NCI-H82 treated with DMSO at 0.1 percent for 48 hours (cell line): Measurements from ENCODE around the gene FMO5.
"Not testable (repeated sequence)": the region's sequence is repeated elsewhere in the genome, so short reads cannot be mapped to it uniquely, and the experiment has no call there.

Experiments
- DNase-seq: peaks from one replicate; lab custom pipeline; 2025; ENCODE audit not compliant: unreplicated experiment; lab: John Stamatoyannopoulos, UW

Gene FMO5

DNA sequence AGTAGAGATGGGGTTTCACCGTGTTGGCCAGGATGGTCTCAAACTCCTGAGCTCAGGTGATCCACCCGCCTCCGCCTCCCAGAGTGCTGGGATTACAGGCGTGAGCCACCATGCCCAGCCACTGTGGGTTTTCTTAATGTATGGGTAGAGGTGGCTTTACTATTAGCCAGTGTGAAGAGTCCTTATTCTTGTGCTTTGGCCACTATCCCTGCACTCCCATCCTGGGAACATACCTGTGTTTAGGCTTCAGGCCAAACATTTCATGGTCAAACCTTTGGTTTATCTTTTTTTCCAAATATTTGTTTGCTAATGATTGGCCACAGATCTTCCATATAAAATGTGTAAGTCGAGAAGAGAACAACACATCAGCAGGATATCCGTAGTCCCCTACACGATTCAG lies 16.5 kb downstream of the FMO5 start:
- no peak for DNase-seq

DNA sequence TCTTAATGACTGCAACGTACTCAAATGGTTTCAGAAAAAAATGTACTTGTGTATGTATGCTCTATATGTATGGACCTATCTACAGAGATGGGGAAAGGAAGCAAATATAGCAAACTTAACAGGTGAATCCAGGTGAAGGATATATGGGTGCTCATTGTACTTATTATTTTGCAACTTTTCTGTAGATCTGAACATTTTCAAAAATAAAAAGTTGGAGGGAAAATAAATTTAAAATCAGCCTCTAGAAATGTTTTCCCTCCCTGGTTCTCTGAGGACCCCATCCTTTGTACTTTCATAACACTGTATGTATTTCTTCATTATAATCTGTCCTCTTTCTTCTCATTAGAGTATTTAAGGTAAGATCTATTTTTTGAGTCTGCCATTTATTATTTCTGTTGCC lies 17.9 kb downstream of the FMO5 start:
- DNase-seq = no peak

DNA sequence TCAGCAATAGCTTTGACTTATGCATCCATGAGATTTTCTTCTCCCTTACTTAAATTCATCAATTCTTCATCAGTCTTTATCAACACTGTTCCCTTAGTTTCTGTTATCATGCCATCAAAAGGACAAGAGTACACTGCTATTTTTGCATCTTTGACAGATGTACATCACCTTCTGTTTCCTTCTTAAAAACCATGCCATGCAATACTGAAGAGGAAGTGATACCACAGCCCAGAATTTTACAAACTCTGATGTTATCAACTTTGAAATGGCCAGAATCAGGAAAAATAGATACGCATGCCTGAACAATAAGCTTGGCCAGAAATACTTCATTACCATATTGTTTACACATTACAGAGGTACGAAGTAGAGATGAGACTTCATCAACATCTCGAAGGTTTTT lies 21.1 kb downstream of the FMO5 start:
- no peak for DNase-seq

DNA sequence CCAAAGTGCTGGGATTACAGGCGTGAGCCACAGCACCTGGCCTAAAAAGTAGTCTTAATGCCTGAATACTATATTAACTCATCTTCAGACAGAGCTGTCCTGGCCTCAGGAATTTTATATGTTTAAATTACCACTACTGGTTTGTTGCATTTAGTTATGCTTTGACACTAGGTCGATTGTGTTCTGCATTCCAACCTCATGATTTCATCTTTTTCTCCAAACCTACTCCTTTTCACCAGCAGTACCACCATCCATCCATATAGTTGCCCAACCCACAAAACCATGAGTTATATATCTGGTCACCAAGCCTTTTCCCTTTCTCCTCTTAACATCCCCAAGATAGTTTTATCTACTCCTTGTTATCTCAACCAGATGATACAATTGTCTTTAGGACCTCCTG lies 22.6 kb downstream of the FMO5 start:
- DNase-seq = no peak

DNA sequence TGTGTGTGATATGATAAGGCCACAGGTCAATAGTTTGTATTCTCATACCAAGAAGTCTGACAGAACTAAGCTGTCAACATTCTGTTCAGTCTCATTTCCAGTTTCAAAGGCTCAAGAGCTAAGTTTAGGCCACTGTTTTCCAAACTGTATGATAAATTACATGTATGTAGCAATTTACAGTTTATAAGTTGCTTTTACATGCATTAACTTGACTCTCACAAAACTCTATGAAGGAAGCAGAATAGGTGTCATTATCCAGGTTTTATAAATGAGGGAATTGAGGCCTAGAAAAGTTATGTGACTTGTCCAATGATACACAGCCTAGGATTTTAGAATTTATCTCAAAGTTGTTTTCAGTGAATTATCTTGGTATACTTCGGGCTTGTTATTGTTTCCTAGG lies 23.4 kb downstream of the FMO5 start:
- no peak for DNase-seq

DNA sequence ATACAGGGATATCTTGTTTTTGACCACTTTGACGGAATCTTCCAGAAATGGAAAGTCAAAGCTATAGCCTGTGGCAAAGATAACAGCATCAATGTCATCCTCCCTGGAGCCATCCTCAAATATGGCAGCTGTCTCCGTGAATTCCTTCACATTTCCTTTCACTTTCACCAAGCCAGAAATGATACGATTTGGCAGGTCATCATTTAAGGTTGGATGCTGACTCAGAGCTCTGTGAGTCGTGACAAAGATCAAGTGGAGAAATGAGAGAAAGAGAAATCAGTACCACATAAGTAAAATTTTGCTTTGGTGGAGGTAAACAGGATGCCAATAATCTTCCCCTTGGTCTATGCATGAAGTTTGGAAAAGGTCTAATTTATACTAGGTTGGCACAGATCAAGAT lies 23.9 kb downstream of the FMO5 start:
- DNase-seq = no peak

DNA sequence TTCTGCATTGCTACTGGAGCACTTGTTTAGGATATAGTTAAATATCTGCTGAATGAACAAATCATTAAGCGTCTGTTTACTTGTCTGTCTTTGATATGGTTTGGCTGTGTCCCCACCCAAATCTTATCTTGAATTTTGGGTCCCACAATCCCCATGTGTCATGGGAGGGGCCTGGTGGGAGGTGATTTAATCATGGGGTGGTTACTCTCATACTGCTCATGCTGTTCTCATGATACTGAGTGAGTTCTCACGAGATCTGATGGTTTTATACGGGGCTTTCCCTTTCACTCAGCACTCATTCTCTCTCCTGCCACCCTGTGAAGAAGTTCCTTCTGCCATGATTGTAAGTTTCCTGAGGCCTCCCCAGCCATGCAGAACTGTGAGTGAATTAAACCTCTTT lies 27.8 kb downstream of the FMO5 start:
- DNase-seq = not testable (repeated sequence)

DNA sequence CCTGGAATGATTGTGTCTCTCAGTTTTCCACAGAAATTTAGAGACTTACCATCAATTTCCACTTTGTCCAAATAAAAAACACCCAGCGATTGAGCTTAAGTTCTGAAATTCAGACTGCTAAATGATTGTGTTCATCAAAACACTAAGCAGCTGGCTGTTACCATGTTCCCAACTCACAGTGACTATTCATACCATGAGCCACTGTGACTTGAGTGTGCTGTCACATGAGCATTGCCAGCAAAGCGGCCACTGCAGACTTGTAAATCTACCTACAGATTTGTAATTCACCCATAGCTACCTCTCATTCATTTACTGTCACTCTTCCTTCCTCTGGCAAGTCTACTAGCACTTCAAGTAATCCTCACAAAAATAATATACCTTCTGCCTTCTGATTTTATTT lies 35.6 kb downstream of the FMO5 start:
- no peak for DNase-seq

DNA sequence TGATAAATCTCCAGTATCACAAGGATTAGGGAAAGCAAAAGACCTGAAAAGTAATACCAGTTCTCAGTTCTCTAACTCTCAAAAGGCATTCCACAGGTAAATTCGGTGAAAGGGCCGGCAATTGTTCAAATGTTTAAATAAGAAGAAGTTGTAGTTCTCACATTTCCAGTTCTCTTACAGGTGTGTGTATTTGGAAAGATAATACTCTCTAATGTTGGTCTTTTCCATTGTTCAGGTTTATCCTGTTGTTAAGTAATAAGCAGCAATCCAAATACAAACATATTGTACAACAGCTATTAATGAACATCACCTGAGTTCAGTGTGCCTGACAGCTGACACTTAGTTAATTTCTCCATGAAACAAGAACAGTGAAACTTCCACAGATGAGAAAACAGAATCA lies 39.7 kb downstream of the FMO5 start:
- DNase-seq = no peak

DNA sequence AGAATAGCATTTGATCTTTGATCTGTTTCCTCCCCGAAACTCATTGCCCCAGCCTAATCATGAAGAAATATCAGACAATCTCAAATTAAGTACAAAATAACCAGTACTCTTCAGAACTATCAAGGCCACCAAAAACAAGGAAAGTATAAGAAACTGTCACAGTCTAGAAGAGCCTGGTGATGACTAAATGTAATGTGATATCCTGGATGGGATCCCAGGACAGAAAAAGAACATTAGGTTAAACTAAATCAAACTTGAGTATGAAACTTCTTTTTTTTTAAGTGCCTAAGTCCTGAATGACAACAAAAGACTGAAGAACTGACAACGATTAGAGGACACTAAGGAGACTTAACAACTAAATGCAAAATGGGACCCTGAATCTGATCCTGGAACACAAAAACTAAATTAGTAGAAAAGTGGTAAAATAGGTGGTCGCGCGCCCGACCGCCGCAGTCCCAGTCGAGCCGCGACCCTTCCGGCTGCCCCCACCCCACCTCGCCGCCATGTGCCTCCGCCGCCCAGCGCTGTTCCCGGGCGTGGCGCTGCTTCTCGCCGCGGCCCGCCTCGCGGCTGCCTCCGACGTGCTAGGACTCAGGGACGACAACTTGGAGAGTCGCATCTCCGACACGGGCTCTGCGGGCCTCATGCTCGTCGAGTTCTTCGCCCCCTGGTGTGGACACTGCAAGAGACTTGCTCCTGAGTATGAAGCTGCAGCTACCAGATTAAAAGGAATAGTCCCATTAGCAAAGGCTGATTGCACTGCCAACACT lies 47.3 kb downstream of the FMO5 start:
- no peak for DNase-seq

DNA sequence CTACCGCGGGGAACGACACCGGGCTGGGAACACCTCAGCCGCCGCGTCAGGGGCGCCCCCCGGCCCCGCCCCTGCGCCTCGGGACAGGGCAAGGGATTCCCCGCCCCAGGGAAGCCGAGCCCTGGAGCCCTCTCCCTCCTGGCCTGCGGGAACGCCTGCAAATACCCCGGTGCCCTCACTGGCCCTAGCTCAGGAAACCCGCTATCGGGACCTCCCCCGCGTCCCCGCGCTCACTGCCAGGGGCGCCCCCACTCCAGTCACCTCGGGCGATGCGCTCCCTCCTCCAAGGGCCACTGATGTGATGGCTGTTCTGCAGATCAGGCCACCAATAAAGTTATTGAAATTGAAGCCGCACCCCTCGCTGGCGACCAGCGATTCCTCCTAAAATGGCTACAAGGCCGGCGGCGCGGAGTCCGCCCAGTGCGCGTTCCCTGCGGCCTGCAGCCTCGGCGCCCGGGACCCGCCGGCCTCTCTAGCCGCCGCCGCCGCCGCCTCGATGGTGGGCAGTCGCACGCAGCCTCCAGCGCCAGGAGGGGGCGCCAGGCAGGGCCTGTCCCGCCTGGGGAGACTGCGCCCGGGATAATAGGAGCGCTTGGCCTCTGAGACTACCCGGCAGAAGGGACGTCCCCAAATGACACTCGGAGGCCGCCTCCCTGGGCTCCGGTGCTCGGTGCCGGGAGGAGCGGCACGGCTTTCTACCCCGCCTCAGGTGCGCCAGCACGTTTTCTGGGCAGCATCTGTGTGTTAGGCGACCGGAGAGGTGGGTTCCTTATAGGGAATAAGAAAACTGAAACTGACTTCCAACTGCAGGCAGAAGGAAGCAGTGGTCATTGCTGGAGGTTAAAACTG lies 52.7 kb downstream of the FMO5 start, which contains the start of gene PRKAB2:
TSS of gene PRKAB2 (minus strand) at position 303 of the 849 bp plus-strand sequence. CDS start 326 bp downstream, outside the sequence.
- peak; percentile 84 for DNase-seq

DNA sequence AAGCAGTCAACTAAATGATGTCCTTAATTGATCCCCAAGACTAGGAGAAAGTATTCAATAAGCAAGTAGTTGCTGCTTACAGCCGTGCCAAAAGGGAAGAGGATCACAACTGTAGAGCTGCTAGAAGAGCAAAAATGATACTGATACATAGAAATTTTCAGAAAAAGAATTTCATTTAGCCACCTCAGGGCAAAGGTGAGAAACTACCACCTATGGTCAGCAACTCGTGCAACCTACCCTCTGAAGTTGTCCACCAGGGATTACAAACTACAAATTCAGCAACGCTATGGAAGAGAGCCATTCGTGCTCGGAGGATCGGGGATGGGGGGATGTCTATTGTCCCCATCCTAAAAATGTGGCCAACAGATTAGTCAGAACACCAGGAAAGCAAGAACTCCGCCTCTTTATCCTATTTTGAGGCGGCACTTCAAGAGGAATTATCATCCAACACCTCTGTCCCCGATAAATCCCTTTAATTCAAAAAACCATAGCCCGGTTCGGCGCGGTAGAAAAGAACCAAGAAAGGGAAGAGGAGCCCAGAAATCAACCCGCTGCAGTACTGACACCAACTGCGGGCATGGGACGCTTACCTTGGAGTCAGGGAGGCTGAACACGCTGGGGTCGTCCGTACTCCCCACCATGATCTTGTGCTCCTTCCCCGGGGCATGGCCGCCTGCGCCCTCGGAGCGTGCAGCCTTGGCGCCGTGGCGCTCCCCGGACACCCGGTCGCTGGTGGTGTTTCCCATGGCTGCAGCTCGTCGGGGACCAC lies 53.6 kb downstream of the FMO5 start:
- DNase-seq = peak; percentile 46

DNA sequence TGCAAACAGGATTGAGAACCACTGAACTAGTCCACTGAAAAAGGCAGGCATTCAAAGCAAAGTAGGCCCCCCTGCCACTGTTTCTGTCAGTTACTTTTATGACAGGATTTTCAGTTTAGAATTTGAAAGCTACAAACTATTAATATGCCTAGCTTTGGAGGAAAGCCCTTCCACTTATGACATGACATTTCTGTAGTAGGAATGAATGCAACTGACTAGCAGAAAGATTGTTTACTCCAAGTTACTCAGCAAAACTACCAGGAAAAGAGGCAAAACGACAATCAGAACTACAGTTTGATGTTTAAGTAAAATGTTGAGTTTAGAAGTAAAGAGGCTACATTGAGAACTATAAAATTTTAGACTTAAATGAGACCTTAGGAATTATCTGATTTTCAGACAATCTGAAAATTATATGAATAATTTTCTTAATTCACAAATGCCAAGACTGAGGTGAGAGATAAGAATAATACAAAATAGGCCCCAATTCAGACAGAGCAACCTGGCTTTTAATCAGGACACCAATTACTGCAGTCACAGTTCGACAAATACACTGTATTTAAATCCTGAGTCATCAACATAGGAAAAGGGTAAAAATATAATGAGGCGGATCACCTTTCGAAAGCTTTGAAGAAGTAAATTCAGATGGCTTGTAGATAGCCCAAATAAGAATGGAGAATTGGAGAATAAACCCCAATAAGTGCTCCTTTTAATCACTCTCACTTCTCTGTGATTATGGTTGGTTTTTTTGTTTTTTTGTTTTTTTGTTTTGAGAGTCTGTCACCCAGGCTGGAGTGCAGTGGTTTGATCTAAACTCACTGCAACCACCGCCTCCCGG lies 55.1 kb downstream of the FMO5 start:
- DNase-seq = no peak

DNA sequence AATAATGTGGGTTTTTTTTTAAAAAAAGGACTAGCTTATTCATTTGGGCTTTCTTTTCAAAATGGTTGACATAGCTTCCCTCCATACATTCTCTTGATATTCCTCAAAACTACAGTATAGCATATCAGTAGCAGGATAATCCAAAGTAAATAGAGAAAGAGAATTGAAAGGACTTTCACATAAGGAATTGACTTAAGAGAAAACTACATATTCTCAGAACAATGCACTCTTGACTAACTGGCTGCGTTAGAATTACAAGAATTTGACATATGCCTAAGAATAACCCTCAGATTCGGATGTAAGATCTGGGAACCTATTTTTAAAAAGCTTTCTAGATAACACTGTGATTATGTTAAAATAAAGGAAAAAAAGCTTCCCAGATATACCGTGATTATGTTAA lies 56.0 kb downstream of the FMO5 start:
- DNase-seq = no peak

DNA sequence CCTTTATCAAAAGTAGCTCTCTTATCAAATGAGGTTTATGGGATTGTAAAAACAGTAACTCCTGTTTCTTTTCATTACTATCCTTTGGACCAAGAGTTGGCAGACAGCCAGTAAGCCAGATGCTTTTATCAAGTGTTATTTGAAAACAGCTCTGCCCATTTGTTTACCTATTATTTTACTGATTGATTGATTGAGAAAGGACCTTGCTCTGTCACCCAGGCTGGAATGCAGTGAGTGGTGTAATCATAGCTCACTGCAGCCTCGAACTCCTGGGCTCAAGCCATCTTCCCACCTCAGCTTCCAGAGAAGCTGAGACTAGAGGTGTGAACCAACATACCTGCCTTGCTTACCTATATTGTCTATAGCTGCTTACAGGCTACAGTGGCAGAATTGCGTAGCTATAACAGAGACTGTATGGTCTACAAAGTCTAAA lies 56.5 kb downstream of the FMO5 start:
- peak; percentile 67 for DNase-seq

DNA sequence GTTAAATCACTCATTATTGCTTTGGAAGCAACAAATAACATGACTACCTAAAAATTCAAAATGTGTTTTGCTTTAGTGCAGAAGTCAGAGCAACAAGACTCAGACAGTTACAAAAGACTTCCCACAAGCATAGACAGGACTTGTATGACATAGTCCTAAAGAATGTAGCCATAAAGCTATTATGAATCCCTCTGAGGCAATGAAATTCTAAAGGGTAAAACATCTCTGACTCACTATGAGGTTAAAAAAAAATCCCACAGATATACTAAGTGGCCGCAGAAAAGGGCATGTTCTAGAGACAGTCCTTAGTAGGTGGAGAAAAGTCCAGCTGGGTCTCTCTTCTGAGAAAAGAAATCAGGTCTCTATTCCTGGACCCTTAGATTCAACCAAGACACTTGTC lies 57.8 kb downstream of the FMO5 start:
- no peak for DNase-seq

DNA sequence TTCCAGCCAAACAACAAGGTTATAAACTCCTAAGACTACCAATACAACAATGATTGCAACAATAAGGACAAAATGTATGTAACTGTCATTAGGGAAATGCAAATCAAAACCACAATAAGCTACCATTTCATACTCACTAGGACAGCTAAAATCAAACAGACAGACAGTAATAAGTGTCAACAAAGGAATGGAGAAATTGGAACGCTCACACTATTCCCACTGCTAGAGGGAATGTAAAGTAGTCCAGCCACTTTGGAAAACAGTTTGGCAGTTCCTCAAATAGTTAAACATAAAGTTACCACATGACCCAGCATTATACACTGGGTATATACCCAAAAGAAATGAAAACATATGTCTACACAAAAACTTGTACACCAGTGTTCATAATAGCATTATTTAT lies 62.1 kb downstream of the FMO5 start:
- DNase-seq = no peak

DNA sequence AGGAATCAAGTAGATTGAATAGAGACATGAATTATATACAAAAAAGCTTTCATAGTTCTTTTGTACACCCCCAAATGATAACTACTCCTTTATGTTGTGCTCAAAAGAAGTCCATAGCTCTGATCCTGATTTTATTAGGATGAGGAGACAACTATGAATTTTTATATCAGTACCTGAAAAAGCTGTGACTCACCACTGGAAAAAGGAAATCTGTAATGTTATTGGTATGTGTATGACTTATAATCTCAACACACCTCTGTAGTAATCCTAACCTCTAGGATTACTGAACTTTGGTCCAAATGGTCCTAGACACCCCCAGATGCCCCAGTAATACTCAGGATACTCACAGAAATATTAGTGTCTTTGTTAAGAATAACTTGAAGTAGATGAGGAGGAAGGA lies 63.0 kb downstream of the FMO5 start:
- DNase-seq = no peak

DNA sequence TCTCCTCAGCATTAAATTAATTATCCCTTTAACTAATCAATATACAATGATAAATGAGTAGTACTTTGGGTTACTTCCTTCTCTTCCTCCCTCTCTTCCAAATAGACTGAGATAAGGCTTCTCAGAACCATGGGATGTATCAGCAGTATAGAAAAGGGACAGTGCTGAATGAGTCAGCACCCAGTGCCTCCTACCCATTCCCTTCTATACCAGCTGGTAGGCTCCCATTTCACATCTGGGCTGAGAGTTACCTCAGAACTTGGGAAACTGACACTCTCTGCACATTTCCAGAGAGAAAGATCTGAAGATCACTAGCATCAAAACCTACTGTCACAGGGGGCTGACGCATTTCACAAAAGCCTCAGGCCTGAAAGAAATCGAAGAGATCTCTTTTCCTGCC lies 68.0 kb downstream of the FMO5 start:
- not testable (repeated sequence) for DNase-seq

DNA sequence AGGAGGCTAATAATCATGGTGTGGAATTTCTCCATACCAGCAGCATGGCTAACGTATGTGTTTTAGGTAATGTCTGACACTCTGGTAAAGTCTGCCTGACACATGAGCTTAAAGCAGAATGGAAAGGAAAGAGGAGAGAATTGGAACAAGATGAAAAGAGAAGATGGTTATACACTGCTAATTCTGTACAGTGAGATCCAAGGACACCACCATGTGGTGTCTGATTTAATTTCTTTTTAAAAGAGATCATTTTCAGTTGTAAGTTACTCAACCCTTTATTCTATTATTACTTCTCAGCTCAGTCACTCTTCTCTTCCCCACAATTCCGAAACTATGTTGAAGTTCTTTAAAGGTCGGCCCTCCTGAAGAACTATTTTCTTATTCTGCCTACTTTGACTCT lies 68.5 kb downstream of the FMO5 start:
- DNase-seq = no peak

DNA sequence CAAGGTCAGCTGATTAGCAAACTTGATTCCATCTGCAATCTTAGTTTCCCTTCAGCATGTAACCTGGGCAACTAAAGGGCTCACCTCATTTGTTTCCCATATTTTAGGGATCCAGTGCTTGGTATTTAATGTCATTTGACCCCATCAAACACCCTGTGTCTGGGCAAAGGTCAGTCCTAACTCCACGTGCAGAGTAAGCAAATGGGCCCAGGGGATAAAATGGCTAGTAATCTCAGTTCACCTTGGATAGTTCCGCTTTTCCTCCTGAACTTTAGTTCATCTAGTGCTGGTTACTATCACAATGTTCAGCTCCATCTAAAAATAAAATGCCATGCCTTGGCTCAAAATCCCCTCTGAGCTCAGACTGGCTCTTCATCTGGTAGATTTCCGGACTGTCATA lies 72.4 kb downstream of the FMO5 start:
- DNase-seq = no peak
